Thyroid gland (tissue), 4 donors: Measurements from ENCODE around the gene MIGA2. TPM values are rescaled to one million over a fixed set of nuclear protein-coding genes. Genes with fewer than 3 reads are reported as not detected.
"Not testable (repeated sequence)": the region's sequence is repeated elsewhere in the genome, so short reads cannot be mapped to it uniquely, and the experiment has no call there.

ENCODE experiments used
- DNase-seq, 2 donors: peaks; one replicate each; pipeline ENCODE4 v3.0.0-alpha.2; 2019
- H3K27ac ChIP-seq, 3 donors: fragments of 200-600 bp; sonication (generic); 1 replicate in 2 of 3; 2 replicates in 1 of 3; pipeline ENCODE4 v1.5.1; 2016 to 2019; ENCODE audit warnings: mild to moderate bottlenecking in 1 of 3, moderate library complexity in 1 of 3
- H3K27me3 ChIP-seq: fragments of 200-600 bp; sonication (generic); one replicate; pipeline ENCODE4 v1.5.1; 2019
- H3K36me3 ChIP-seq, 2 donors: fragments of 200-600 bp; sonication (generic); one replicate each; pipeline ENCODE4 v1.5.1; 2016 to 2019
- H3K4me1 ChIP-seq, 2 donors: fragments of 200-600 bp; sonication (generic); one replicate each; pipeline ENCODE4 v1.5.1; 2017 to 2019
- H3K4me3 ChIP-seq, 3 donors: fragments of 200-600 bp; sonication (generic); replicated peaks in 1 of 3; 1 replicate in 2 of 3; 2 replicates in 1 of 3; pipeline ENCODE4 v1.5.1; 2016; ENCODE audit warnings: mild to moderate bottlenecking in 1 of 3
- H3K9me3 ChIP-seq: fragments of 200-600 bp; sonication (generic); one replicate; pipeline ENCODE4 v1.5.1; 2017
- CTCF ChIP-seq, 6 experiments: fragments of 200-600 bp in 3 of 6; fragments of 450-650 bp in 3 of 6; sonication (generic) in 3 of 6; IDR thresholded peaks; one replicate each; pipeline ENCODE4 v1.5.1; 2016 to 2019; ENCODE audit warnings: antibody characterized with exemption in 6 of 6, mild to moderate bottlenecking in 2 of 6, inconsistent platforms in 1 of 6, moderate library complexity in 1 of 6
- POLR2A ChIP-seq, 2 donors: fragments of 450-650 bp; IDR thresholded peaks; one replicate each; pipeline ENCODE4 v1.6.1; 2017; ENCODE audit warnings: antibody characterized with exemption in 2 of 2, mild to moderate bottlenecking in 2 of 2, moderate library complexity in 1 of 2
- WGBS, 2 donors: methylation state at CpG; one replicate each; pipeline ENCODE4 v1.1.5; 2017; 5-methylcytosine and 5-hydroxymethylcytosine counted together
- intact Hi-C: fragments of 100-400 bp; cut with DNase I; formaldehyde crosslinking; loops from one replicate; pipeline ENCODE4 v1.15.1; 2023
- total RNA-seq, 4 donors: library from RNA; depleted of rRNA; stranded (reverse); fragments of >200 nt; gene quantifications; one replicate each; pipeline ENCODE4 v1.2.3, GENCODE V29; 2016

The MIGA2 gene
- total RNA-seq, 4 donors from 2014 or later: 23.9 to 78.8 (median 50.0) TPM

- TF ChIP-seq POLR2A (IDR thresholded peaks at IDR 0.05): no peak
- no peak for TF ChIP-seq CTCF (IDR thresholded peaks at IDR 0.05)
- Histone ChIP-seq H3K4me3 (no peak overlapping the region), H3K4me1 (no peaks in the 10 kb centered on the region), H3K36me3 (peaks cover 53 to 96% of the 10 kb centered on the region in 2 donors), H3K9me3 (no peaks in the 10 kb centered on the region), H3K27ac (no peak overlapping the region), H3K27me3 (no peaks in the 10 kb centered on the region)
- 93 to 96% methylated on average over 6 of the region's 6 CpGs for WGBS, 2 donors
- intact Hi-C loops: no loop called here
- no peak for DNase-seq
Measured at GRCh38 chr9:128998462-128998861, 38.0 kb upstream of the MIGA2 start.

- Histone ChIP-seq H3K27ac (no peak overlapping the region), H3K4me3 (no peak overlapping the region), H3K4me1 (no peaks in the 10 kb centered on the region), H3K27me3 (no peaks in the 10 kb centered on the region), H3K9me3 (no peaks in the 10 kb centered on the region), H3K36me3 (peaks cover 43 to 89% of the 10 kb centered on the region in 2 donors)
- TF ChIP-seq CTCF (IDR thresholded peaks at IDR 0.05): no peak
- TF ChIP-seq POLR2A (IDR thresholded peaks at IDR 0.05): no peak
- DNase-seq: no peak
- intact Hi-C loops: no loop called here
- WGBS, 2 donors: 88 to 95% methylated on average over 13 of the region's 13 CpGs
Measured at GRCh38 chr9:128999581-129000206, 36.7 kb upstream of the MIGA2 start.

GRCh38 chr9:129001504-129002325 lies 34.7 kb upstream of the MIGA2 start:
- Histone ChIP-seq H3K27me3 (no peaks in the 10 kb centered on the region), H3K36me3 (peaks cover 28 to 82% of the 10 kb centered on the region in 2 donors), H3K9me3 (no peaks in the 10 kb centered on the region), H3K4me3 (no peak overlapping the region), H3K4me1 (no peaks in the 10 kb centered on the region), H3K27ac (no peak overlapping the region)
- intact Hi-C loops: no loop called here
- TF ChIP-seq CTCF (IDR thresholded peaks at IDR 0.05): no peak
- 97 to 100% methylated on average over 9 to 10 of the region's 10 CpGs for WGBS, 2 donors
- no peak for DNase-seq

GRCh38 chr9:129002992-129003391 lies 33.4 kb upstream of the MIGA2 start:
- H3K27ac ChIP-seq: no peak overlapping the region
- no peaks in the 10 kb centered on the region for H3K27me3 ChIP-seq
- peaks cover 32 to 74% of the 10 kb centered on the region in 2 donors for H3K36me3 ChIP-seq
- no peak for DNase-seq
- intact Hi-C loops: no loop called here
- H3K9me3 ChIP-seq: no peaks in the 10 kb centered on the region
- WGBS, 2 donors: 97% methylated on average over 7 to 9 of the region's 9 CpGs
- H3K4me1 ChIP-seq: no peaks in the 10 kb centered on the region
- H3K4me3 ChIP-seq: no peak overlapping the region
- TF ChIP-seq CTCF (IDR thresholded peaks at IDR 0.05) (no peak), POLR2A (IDR thresholded peaks at IDR 0.05) (no peak)

- H3K27me3 ChIP-seq, H3K27ac ChIP-seq, H3K4me1 ChIP-seq, H3K9me3 ChIP-seq, DNase-seq, intact Hi-C loops, H3K4me3 ChIP-seq: not testable (repeated sequence)
- 95 to 99% methylated on average over 6 of the region's 6 CpGs for WGBS, 2 donors
- peaks cover 31 to 68% of the 10 kb centered on the region in 2 donors for H3K36me3 ChIP-seq
Measured at GRCh38 chr9:129004173-129004572, 32.3 kb upstream of the MIGA2 start.
